HepG2 (cell line): Measurements from ENCODE around the gene RPS6KB2. TPM values are rescaled to one million over a fixed set of nuclear protein-coding genes. Genes with fewer than 3 reads are reported as not detected.

Source experiments
- ARNT2 ChIP-seq: sonication (generic); formaldehyde crosslinking; IDR thresholded peaks from 2 replicates; pipeline ENCODE4 v1.8.0; 2022; ENCODE audit warnings: mild to moderate bottlenecking, low read depth, missing genetic modification reagents, moderate library complexity
- CHCHD3 ChIP-seq: sonication (generic); formaldehyde crosslinking; IDR thresholded peaks from 2 replicates; pipeline ENCODE4 v1.8.0; 2022; ENCODE audit warnings: mild to moderate bottlenecking, missing genetic modification reagents, moderate library complexity
- GRHL1 ChIP-seq: sonication (generic); formaldehyde crosslinking; conservative IDR thresholded peaks from 2 replicates; pipeline ENCODE4 v1.8.0; 2022; ENCODE audit warnings: missing genetic modification reagents
- IRX3 ChIP-seq: sonication (generic); formaldehyde crosslinking; IDR thresholded peaks from 2 replicates; pipeline ENCODE4 v1.8.1; 2023; ENCODE audit warnings: mild to moderate bottlenecking, low read depth, missing genetic modification reagents, borderline replicate concordance
- NFATC3 ChIP-seq: sonication (generic); formaldehyde crosslinking; IDR thresholded peaks from 2 replicates; pipeline ENCODE4 v1.5.1; 2020; ENCODE audit warnings: mild to moderate bottlenecking, missing genetic modification reagents
- NFKBIZ ChIP-seq: IDR thresholded peaks from 2 replicates; pipeline ENCODE4 v1.6.1; 2018; ENCODE audit warnings: missing genetic modification reagents, missing compliant biosample characterization
- NR3C1 ChIP-seq: sonication (generic); formaldehyde crosslinking; IDR thresholded peaks from 2 replicates; pipeline ENCODE4 v1.4.0; 2020; ENCODE audit warnings: missing genetic modification reagents
- SRSF4 ChIP-seq: fragments of 200-400 bp; formaldehyde crosslinking; IDR thresholded peaks from one replicate; pipeline ENCODE4 v1.6.1; 2018; ENCODE audit warnings: mild to moderate bottlenecking, low read depth, low read length, moderate library complexity; ENCODE audit not compliant: poor library complexity, severe bottlenecking
- ZC3H13 ChIP-seq: sonication (generic); formaldehyde crosslinking; IDR thresholded peaks from 2 replicates; pipeline ENCODE4 v1.8.1; 2023; ENCODE audit warnings: mild to moderate bottlenecking, missing genetic modification reagents, moderate library complexity
- ZIK1 ChIP-seq: sonication (generic); formaldehyde crosslinking; IDR thresholded peaks from 2 replicates; pipeline ENCODE4 v1.5.0; 2020; ENCODE audit warnings: mild to moderate bottlenecking, low read depth, missing genetic modification reagents, borderline replicate concordance
- ZKSCAN8 ChIP-seq: IDR thresholded peaks from 2 replicates; pipeline ENCODE4 v1.6.1; 2016; ENCODE audit warnings: borderline replicate concordance, missing genetic modification reagents, missing compliant biosample characterization
- ZNF12 ChIP-seq: sonication (generic); formaldehyde crosslinking; IDR thresholded peaks from 2 replicates; pipeline ENCODE4 v1.5.0; 2020; ENCODE audit warnings: missing genetic modification reagents
- ZNF644 ChIP-seq: IDR thresholded peaks from 2 replicates; pipeline ENCODE4 v1.6.1; 2016; ENCODE audit warnings: low read depth
- ZNF652 ChIP-seq: IDR thresholded peaks from 2 replicates; pipeline ENCODE4 v1.6.1; 2016; ENCODE audit warnings: low read depth, borderline replicate concordance
- ZNF674 ChIP-seq: sonication (generic); formaldehyde crosslinking; IDR thresholded peaks from 2 replicates; pipeline ENCODE4 v1.5.0; 2020; ENCODE audit warnings: low read depth, mild to moderate bottlenecking, missing genetic modification reagents
- polyA plus RNA-seq, 8 experiments: library from polyadenylated mRNA; depleted of rRNA in 3 of 8; stranded (reverse) in 7 of 8; unstranded in 1 of 8; fragments of >200 nt; fragmentation: Illumina TruSeq in 4 of 8; extraction: Trizol in 4 of 8; gene quantifications; 2 replicates each; pipeline versions ENCODE4 v1.2.1 to v1.2.3, GENCODE V29; 2011 to 2016; ENCODE audit warnings: low read depth in 4 of 8, missing spikeins in 1 of 8, mixed read lengths in 1 of 8; ENCODE audit not compliant: insufficient read depth in 1 of 8
- total RNA-seq, 5 experiments: library from RNA; depleted of rRNA; stranded (reverse); fragments of >200 nt; fragmentation: Illumina TruSeq; extraction: Trizol; gene quantifications; 2 replicates each; pipeline ENCODE4 v1.2.3, GENCODE V29; 2016; ENCODE audit warnings: low read depth in 1 of 5
- TF ChIP-seq, protein P1 (sequence below): sonication (generic); formaldehyde crosslinking; IDR thresholded peaks from 2 replicates; pipeline ENCODE4 v1.8.1; 2023; ENCODE audit warnings: mild to moderate bottlenecking, missing genetic modification reagents
- TF ChIP-seq, protein P2 (sequence below): sonication (generic); formaldehyde crosslinking; IDR thresholded peaks from 2 replicates; pipeline ENCODE4 v1.4.0; 2020; ENCODE audit warnings: missing genetic modification reagents, borderline replicate concordance
- TF ChIP-seq, protein P3 (sequence below): sonication (generic); formaldehyde crosslinking; conservative IDR thresholded peaks from 2 replicates; pipeline ENCODE4 v1.4.0; 2020; ENCODE audit warnings: missing genetic modification reagents

Gene RPS6KB2
- total and polyA plus RNA-seq, 2 of the 13 experiments (the other 11 are each of a cell fraction or from before 2014, with no cell fraction given) = 52.9 to 54.8 TPM

GRCh38 chr11:67482827-67483798 lies 54.8 kb downstream of the RPS6KB2 start, which contains the start of gene AIP (continued):
- TF ChIP-seq SRSF4 = no peak
- TF ChIP-seq, protein P1, sequence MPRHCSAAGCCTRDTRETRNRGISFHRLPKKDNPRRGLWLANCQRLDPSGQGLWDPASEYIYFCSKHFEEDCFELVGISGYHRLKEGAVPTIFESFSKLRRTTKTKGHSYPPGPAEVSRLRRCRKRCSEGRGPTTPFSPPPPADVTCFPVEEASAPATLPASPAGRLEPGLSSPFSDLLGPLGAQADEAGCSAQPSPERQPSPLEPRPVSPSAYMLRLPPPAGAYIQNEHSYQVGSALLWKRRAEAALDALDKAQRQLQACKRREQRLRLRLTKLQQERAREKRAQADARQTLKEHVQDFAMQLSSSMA (CRISPR knock-in tag) = peak; percentile 97
- no peak for TF ChIP-seq GRHL1
- no peak for TF ChIP-seq NR3C1 (CRISPR knock-in tag)
- TF ChIP-seq NFKBIZ (CRISPR knock-in tag) = peak; percentile 97
- TF ChIP-seq CHCHD3 (CRISPR knock-in tag) = peak; percentile 57; the same call in 1 of the 2 replicates
- TF ChIP-seq ZNF12 (CRISPR knock-in tag) = peak; percentile 70
- TF ChIP-seq, protein P2, sequence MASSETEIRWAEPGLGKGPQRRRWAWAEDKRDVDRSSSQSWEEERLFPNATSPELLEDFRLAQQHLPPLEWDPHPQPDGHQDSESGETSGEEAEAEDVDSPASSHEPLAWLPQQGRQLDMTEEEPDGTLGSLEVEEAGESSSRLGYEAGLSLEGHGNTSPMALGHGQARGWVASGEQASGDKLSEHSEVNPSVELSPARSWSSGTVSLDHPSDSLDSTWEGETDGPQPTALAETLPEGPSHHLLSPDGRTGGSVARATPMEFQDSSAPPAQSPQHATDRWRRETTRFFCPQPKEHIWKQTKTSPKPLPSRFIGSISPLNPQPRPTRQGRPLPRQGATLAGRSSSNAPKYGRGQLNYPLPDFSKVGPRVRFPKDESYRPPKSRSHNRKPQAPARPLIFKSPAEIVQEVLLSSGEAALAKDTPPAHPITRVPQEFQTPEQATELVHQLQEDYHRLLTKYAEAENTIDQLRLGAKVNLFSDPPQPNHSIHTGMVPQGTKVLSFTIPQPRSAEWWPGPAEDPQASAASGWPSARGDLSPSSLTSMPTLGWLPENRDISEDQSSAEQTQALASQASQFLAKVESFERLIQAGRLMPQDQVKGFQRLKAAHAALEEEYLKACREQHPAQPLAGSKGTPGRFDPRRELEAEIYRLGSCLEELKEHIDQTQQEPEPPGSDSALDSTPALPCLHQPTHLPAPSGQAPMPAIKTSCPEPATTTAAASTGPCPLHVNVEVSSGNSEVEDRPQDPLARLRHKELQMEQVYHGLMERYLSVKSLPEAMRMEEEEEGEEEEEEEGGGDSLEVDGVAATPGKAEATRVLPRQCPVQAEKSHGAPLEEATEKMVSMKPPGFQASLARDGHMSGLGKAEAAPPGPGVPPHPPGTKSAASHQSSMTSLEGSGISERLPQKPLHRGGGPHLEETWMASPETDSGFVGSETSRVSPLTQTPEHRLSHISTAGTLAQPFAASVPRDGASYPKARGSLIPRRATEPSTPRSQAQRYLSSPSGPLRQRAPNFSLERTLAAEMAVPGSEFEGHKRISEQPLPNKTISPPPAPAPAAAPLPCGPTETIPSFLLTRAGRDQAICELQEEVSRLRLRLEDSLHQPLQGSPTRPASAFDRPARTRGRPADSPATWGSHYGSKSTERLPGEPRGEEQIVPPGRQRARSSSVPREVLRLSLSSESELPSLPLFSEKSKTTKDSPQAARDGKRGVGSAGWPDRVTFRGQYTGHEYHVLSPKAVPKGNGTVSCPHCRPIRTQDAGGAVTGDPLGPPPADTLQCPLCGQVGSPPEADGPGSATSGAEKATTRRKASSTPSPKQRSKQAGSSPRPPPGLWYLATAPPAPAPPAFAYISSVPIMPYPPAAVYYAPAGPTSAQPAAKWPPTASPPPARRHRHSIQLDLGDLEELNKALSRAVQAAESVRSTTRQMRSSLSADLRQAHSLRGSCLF (CRISPR knock-in tag) = peak; percentile 90; the same call in 1 of the 2 replicates
- TF ChIP-seq IRX3 (CRISPR knock-in tag) = peak; percentile 99
- TF ChIP-seq ZIK1 (CRISPR knock-in tag) = peak; percentile 96; the same call in 1 of the 2 replicates
- peak; percentile 94 for TF ChIP-seq ARNT2
- TF ChIP-seq, protein P3, sequence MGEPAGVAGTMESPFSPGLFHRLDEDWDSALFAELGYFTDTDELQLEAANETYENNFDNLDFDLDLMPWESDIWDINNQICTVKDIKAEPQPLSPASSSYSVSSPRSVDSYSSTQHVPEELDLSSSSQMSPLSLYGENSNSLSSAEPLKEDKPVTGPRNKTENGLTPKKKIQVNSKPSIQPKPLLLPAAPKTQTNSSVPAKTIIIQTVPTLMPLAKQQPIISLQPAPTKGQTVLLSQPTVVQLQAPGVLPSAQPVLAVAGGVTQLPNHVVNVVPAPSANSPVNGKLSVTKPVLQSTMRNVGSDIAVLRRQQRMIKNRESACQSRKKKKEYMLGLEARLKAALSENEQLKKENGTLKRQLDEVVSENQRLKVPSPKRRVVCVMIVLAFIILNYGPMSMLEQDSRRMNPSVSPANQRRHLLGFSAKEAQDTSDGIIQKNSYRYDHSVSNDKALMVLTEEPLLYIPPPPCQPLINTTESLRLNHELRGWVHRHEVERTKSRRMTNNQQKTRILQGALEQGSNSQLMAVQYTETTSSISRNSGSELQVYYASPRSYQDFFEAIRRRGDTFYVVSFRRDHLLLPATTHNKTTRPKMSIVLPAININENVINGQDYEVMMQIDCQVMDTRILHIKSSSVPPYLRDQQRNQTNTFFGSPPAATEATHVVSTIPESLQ (CRISPR knock-in tag) = peak; percentile 89; the same call in 1 of the 2 replicates
- TF ChIP-seq ZKSCAN8 (CRISPR knock-in tag) = no peak; the same call in 1 of the 2 replicates
- peak; percentile 50; the same call in 1 of the 2 replicates for TF ChIP-seq ZNF644 (CRISPR knock-in tag)
- peak; percentile 46 for TF ChIP-seq ZNF652
- TF ChIP-seq ZC3H13 (CRISPR knock-in tag) = peak; percentile 77; the same call in 1 of the 2 replicates
- TF ChIP-seq ZNF674 = peak; percentile 86; the same call in 1 of the 2 replicates
- TF ChIP-seq NFATC3 (CRISPR knock-in tag) = peak; percentile 98
